HG03025 (cell line): ENCODE measurements around the gene BUB1.
"Not testable (repeated sequence)": the region's sequence is repeated elsewhere in the genome, so short reads cannot be mapped to it uniquely, and the experiment has no call there.

Experiments used
- ATAC-seq: cut with Tn5 transposase; IDR thresholded peaks from one replicate; pipeline ENCODE4 v1.9.1; 2021; ENCODE audit warnings: mild to moderate bottlenecking, moderate library complexity; ENCODE audit not compliant: unreplicated experiment, low FRiP score

Gene BUB1

DNA sequence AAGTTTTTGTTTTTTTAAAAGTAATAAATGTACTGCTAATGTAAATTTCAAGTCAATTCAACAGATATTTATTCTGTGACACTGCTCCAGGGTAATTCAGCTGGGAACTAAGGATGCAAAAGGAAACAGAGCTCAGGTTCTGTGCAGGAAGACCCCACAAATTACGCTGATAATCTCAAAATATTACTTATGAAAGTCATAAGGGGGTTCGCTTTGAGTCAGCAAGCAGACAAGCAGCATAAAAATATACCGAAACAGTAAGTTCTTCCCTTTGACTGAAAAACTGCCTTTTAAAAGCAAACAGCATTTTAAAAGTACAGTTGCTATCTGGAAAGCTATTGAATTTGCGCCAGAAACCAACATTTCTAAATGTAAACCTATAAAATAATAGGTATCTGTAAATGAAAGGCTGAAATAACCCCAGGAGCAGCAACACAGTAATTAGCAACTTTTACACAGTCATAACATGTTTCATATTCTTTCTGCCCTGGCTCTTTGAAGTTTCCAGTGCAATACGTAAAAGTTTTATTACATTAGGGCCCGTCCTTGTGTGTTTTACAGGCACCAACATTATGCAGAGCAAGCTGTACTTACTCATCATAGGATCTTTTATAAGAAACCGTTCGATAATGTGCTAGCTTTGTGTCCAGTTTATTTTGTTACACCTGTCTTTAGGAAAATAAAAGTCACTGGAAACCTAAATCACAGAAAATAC is 68.9 kb downstream of the BUB1 start:
- ATAC-seq = not testable (repeated sequence)

DNA sequence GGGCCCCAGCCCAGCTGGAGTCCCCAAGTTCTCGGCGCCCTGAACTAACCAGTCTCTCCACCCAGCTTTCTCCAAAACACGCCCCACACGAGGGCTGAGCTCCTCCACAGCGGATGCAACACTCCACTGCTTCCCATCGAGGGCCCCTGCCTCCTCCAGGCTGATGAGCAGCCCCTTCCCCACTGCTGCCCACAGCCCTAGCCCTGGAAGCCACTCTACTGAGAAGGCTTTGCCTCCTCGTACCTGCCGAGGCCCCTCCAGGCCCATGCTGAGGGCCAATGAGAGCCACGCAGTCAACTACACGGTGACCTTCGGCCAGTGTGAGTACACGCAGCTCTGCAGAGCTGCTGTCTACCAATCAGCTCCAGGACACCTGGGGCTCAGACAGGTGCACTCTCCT is 72.8 kb downstream of the BUB1 start:
- ATAC-seq = not testable (repeated sequence)

DNA sequence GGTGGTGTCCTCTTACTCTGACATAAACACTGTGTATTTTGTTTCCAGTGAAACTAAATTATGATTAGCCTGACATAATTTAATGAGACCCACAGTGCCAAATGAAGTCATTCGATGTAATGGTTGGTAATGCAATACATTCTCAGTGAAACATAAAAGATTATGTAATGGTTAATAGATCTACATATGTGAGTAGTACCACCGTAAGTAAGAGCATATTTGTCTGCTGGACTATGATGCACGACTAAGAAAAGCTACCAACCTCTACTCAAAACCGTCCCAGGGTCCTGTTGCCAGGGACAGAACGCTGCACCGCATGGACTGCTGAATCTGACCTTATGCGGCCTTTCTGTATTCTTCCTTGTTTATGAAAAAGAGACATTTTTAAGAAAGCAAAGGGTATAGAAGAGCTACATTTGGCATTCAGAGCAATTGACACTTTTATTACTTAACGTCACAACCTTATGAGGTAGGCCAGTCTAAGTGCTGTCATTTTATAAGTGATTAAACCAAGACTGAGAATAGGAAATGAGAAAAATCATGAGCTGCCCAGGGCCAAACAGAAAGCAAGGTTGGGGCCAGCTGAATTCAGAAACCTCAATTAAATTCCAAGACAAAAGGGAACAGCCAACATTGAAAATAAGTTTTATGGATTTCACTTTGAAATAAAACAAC is 73.8 kb downstream of the BUB1 start:
- ATAC-seq = not testable (repeated sequence)

DNA sequence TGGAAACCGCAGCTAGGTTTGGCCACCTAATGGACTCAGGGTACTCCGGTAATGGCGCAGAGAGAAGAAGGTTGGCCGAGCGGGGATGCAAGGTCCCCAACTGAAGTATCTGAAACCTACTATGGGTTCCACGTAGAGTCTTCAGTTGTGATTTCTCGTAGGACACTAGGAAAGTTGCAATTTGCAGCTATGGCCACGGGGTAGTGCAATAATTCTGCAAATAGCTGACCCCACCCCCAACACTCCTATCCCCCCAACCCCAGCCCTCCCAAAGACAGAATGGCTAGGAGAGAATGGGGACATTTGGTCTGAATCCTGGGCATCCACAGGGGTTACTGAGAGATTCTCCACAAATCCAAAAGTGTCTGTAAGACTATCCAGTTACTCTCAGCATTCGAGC is 75.7 kb downstream of the BUB1 start:
- not testable (repeated sequence) for ATAC-seq

DNA sequence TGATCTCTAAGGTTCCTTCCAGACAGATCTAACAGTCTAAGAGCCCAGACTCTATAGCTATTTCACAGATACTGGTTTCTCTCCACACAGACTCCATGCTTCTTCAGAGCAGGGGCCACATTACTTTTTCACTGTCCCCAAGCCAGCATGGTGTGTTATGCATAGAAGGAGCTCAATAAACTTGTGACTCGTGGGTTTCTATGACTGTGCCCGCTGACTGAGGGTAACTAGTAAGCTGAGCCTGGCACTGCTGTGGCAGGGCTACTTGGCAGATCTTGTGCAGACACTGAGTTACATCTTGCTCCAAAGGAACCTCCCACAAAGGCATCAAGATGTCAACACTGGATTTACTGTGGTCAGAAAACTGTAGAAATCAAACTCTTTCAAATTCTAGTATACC is 85.9 kb downstream of the BUB1 start:
- ATAC-seq = not testable (repeated sequence)

DNA sequence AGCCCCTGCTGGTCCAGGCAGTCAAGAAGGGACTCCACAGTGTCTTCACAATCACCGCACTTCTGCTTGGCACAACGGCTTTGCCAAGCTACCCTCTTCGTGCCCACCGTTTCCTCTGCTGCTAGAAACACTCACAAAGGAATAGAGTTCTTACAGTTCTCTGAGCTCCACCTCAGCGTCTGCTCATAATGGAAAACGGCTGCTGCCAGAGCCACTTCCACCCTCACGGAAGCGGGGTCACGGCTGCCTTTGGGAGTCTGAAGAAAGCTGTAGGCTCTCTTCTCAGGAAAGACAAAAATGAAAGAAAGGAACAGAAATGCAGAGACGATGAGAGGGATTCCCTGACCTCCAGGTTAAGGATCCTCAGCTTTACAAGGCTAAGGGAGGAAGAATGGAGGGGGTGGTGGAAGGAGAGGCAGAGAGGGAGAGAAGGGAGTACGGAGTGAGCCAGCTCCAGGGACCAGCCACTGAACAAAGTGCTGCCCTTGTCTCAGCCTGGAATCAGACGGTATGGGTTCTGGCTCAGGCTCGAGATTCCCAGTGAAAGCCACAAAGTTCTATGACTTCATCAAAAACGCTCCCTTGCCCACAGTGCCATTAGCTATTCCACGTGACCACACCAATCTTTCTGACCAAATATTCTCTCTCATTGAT is 88.1 kb downstream of the BUB1 start:
- ATAC-seq = not testable (repeated sequence)

DNA sequence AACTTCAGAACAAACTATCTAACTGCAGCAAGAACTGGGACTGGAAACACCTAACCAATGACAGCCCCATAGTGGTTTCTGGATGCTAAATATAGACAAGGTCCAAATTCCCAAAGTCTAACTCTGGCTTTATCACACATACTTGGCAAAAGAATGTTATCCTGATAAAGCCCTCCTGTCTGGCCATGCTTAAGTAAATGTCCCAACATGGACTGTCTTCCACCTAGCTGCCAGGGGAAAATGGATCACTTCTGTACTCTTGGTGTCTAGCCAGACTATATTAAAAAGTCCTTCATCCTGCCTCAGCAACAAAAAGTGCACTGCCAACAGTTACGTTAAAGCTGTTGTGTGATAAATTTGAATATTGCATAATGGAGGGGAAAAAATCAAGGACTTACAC is 89.3 kb downstream of the BUB1 start:
- not testable (repeated sequence) for ATAC-seq
